Lower leg skin (tissue), 3 donors: ENCODE data around the gene APRT.

Experiments used
- POLR2A ChIP-seq, 2 donors: fragments of 450-650 bp; IDR thresholded peaks; one replicate each; pipeline ENCODE4 v1.6.1; 2016 to 2017; ENCODE audit warnings: antibody characterized with exemption in 2 of 2, mild to moderate bottlenecking in 1 of 2, moderate library complexity in 1 of 2
- TF ChIP-seq, protein P1 (sequence below), 3 donors: fragments of 450-650 bp; IDR thresholded peaks; one replicate each; pipeline ENCODE4 v1.5.1; 2016; ENCODE audit warnings: antibody characterized with exemption in 3 of 3, mild to moderate bottlenecking in 3 of 3, moderate library complexity in 2 of 3

DNA sequence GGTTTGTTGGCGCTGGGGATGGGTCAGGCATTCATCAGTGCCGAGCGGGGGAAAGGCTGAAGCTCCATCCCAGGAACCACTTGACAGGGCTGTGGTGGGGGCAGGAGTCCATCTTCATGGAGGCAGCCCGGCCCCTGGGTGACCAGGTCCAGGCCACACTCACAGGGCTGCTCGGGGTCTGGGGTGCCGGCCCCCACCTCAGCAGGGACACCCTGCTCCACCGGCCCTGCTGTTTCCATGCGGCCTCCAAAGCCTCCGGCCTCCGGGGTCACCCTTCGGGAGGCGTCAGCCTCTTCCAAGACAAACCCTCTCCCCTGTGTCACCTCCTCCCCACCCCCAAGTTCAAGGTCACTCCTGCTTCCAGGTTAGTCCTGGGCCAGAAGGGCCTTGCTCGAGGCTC is 22.9 kb upstream of the APRT start:
- TF ChIP-seq, protein P1, sequence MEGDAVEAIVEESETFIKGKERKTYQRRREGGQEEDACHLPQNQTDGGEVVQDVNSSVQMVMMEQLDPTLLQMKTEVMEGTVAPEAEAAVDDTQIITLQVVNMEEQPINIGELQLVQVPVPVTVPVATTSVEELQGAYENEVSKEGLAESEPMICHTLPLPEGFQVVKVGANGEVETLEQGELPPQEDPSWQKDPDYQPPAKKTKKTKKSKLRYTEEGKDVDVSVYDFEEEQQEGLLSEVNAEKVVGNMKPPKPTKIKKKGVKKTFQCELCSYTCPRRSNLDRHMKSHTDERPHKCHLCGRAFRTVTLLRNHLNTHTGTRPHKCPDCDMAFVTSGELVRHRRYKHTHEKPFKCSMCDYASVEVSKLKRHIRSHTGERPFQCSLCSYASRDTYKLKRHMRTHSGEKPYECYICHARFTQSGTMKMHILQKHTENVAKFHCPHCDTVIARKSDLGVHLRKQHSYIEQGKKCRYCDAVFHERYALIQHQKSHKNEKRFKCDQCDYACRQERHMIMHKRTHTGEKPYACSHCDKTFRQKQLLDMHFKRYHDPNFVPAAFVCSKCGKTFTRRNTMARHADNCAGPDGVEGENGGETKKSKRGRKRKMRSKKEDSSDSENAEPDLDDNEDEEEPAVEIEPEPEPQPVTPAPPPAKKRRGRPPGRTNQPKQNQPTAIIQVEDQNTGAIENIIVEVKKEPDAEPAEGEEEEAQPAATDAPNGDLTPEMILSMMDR (IDR thresholded peaks at IDR 0.05) = no peak
- no peak for TF ChIP-seq POLR2A (IDR thresholded peaks at IDR 0.05)
